C1 segment of cervical spinal cord (tissue), 14 donors: Measurements from ENCODE around the gene APOLD1.
"Not testable (repeated sequence)": the region's sequence is repeated elsewhere in the genome, so short reads cannot be mapped to it uniquely, and the experiment has no call there.

Experiments used
- DNase-seq, 14 donors: peaks; one replicate each; lab custom pipeline; 2025; lab: John Stamatoyannopoulos, UW

Gene APOLD1

GRCh38 chr12:12839439-12839838 lies 54.0 kb downstream of the APOLD1 start:
- DNase-seq: not testable (repeated sequence)

GRCh38 chr12:12839873-12840579 lies 54.6 kb downstream of the APOLD1 start:
- DNase-seq: no peak

- DNase-seq: no peak
Observed at GRCh38 chr12:12840580-12840899, 55.1 kb downstream of the APOLD1 start.
